ENCODE results near the gene ZNF862.

The ZNF862 gene

DNA sequence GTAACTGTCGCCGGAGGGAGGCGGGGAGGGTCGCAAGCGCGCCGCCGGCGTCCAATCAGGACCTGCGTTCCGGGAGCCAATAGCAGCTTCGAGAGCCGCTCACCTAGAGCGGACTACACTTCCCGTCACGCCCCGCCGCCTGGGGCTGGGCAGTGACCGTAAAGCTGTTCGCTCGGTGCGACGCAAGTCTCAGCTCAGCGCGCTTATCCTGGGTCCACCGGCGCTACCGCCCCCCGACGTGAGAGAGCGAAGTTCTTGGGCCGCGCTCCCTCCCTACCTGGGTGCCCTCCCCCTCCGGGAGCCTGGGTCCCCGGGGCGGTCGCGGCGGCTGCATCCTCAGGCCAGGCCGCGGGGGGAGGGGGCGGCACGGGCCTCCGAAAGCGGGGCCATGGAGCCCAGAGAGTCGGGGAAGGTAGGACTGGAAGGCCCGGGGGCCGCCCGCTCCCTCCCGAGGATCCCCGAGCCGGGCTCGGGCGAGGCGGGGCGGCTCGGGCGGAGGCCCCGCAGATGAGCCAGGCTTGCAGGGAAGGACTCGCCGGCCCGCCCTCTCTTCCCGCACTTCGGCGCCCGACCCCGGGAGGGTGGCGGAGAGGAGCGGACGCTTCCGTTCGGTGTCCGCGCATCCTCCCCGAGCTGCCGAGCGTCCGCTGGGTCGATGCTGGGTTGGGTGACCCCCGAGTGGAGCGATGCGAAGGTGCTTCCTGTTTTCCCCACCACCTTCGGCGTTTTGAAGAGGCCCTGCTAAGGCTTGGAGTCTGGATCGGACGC is at the start of gene ZNF862:
TSS of gene ZNF862 (plus strand) at position 152 of the 768 bp plus-strand sequence. CDS start at position 389, 237 bp downstream.
- DNase-seq (ENCODE audit: low spot score): peak; percentile 99

DNA sequence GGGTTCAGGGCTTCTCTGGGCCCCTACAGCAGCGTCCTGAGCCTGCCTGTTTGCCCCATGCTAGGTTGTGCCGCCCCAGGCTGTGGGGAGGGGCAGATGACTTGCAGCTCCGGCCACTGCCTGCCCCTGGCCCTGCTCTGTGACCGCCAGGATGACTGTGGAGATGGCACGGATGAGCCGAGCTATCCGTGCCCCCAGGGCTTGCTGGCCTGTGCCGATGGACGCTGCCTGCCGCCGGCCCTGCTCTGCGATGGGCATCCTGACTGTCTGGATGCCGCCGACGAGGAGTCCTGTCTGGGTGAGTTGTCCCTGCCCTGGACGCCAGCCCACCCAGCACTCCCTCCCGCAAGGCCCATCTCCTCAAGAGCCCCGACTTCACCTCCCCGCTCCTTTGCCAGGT is 49.1 kb upstream of the ZNF862 start:
- DNase-seq (ENCODE audit: low spot score): no peak

DNA sequence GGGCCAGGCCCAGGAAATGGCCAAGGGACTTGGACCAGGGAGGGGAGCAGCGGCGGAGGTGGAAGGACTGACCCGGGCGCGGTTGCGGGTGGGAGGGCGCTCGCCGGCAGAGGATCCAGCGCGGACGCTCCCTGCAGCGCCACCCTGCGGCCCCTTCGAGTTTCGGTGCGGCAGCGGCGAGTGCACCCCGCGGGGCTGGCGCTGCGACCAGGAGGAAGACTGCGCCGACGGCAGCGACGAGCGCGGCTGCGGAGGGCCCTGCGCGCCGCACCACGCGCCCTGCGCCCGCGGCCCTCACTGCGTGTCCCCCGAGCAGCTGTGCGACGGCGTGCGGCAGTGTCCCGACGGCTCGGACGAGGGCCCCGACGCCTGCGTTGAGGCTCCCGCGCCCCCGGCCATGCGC is 48.0 kb upstream of the ZNF862 start:
- no peak for DNase-seq (ENCODE audit: low spot score)

DNA sequence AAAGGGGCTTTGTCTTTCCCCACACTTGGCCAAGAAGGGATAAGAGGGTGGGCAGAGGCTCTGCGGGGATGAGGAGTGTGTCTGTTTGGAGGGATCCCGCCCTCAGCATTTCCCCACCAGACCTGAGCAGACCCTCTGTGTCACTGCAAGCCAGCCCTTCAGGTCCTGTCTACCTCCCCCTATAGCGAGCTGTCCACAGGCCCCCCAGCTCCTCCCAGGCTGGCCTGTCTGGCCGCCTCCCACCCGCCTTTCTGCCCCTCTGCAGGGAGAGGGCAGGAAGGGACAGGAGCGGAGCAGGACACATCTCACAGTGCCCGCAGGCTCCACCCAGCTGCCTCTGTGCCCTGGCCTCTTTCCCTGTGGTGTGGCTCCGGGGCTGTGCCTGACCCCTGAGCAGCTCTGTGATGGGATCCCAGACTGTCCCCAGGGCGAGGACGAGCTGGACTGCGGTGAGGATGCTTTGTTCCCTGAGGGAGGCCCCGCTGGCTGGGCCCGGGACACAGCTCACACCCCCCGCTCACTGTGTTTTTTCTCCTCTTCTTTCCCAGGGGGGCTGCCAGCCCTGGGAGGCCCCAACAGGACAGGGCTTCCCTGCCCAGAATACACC is 47.3 kb upstream of the ZNF862 start:
- DNase-seq (ENCODE audit: low spot score): no peak

DNA sequence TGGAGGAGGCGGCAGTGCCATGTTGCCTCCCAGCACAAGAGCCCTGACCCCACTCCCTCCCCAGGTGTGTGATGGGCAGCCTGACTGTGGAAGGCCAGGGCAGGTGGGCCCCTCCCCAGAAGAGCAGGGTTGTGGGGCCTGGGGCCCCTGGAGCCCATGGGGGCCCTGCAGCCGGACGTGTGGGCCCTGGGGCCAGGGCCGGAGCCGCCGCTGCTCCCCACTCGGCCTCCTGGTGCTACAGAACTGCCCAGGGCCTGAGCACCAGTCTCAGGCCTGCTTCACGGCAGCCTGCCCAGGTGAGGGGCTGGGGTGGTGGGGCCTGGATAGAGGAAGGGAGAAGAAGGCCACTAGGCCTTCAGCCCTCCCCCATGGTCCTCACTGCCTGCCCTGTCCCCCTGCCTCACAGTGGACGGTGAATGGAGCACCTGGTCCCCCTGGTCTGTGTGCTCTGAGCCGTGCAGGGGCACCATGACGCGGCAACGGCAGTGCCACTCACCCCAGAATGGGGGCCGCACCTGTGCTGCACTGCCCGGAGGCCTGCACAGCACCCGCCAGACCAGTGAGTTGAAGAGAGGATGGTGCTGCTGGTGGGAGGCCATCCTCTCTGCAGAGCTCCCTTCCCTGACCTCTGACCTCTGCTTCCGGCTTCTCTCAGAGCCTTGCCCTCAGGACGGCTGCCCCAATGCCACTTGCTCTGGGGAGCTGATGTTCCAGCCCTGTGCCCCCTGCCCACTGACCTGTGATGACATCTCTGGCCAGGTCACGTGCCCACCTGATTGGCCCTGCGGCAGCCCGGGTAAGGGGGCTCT is 46.6 kb upstream of the ZNF862 start:
- no peak for DNase-seq (ENCODE audit: low spot score)

DNA sequence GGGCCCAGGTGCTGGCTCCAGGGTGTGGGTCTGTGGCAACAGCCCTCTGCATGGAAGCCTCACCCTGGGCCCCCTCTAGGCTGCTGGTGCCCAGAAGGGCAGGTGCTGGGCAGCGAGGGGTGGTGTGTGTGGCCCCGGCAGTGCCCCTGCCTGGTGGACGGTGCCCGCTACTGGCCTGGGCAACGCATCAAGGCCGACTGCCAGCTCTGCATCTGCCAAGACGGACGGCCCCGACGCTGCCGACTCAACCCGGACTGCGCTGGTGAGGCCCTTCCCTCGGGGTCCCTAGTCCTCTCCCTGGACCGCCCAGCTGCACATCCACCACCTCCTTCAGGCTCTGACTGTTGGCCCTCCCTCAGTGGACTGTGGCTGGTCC is 46.0 kb upstream of the ZNF862 start:
- no peak for DNase-seq (ENCODE audit: low spot score)

DNA sequence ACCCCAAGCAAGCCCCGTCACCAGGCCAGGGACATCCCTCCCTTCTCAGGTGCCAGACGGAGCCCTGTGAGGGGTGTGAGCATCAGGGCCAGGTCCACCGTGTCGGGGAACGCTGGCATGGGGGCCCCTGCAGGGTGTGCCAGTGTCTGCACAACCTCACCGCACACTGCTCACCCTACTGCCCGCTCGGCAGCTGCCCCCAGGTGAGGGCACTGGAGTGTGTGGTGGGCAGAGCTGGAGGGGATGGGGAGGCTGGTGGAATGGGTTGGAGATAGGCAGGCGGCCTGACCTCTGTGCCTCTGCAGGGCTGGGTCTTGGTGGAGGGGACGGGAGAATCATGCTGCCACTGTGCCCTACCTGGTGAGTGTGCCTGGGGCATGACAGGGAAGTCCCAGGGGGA is 44.9 kb upstream of the ZNF862 start:
- no peak for DNase-seq (ENCODE audit: low spot score)

DNA sequence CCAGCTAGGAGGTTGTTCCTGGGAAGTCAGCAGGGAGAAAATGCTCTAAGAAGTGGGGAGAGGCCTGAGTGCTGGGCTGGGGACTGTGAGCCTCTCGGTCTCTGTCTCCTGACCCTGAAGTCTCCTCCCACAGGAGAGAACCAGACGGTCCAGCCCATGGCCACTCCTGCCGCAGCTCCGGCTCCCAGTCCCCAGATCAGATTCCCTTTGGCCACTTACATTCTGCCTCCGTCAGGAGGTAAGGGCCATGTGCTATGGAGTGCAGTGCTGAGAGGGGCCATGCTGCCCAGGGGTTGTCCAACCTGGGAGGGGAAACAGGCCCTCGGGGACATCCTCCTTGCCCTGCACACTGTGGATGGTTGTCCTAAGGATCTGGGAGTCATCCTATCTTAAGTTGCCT is 43.5 kb upstream of the ZNF862 start:
- DNase-seq (ENCODE audit: low spot score): no peak

DNA sequence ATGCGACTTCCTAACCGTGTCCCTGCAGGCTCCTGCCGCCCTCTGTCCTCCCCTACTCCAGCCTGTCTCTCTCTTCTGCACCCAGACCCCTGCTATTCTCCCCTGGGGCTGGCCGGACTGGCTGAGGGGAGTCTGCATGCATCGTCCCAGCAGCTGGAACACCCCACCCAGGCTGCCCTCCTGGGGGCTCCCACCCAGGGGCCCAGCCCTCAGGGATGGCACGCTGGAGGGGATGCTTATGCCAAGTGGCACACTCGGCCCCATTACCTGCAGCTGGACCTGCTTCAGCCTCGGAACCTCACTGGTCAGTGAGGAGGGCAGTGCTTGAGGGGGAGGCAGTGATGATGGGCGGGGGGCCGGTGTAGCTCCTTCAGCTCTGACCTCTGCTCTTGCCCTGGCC is 43.0 kb upstream of the ZNF862 start:
- no peak for DNase-seq (ENCODE audit: low spot score)

DNA sequence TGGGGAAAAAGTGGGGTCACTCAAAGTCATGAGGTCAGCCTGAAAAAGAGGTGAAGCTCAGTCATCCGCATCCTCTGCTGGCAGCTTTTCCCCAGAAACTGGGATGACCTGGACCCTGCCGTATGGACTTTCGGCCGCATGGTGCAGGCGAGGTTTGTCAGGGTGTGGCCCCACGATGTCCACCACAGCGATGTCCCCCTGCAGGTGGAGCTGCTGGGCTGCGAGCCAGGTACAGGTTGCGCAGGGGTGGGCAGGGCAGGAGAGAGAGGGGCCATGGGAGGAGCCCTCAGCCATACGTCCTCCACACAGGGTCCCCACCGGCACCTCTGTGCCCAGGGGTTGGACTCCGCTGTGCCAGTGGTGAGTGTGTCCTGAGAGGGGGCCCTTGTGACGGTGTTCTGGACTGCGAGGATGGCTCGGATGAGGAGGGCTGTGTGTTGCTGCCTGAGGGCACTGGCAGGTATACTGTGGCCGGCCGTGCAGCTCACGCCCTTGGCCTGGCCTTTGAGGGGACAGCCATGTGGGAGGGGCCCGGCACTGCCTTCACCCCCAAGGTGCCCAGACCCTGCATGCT is 41.8 kb upstream of the ZNF862 start:
- DNase-seq (ENCODE audit: low spot score): no peak

DNA sequence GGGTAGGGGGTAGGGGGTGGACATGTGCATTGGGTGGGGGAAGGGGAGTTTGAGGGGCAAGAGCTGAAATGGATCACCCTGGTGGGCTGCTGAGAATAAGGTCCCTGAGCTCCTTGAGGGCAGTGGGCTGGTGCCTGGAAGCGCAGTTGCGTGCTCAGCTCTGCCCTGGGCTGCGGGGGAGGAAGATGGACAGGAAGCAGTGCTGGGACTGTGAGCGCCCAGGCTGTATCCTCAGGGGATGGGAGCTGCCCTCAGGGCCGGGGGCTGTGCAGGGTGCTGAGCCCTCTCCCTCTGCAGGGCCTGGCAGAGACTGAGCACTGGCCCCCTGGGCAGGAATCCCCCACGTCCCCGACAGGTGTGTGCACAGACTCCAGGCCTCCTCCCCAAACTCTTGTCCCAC is 40.4 kb upstream of the ZNF862 start:
- no peak for DNase-seq (ENCODE audit: low spot score)

DNA sequence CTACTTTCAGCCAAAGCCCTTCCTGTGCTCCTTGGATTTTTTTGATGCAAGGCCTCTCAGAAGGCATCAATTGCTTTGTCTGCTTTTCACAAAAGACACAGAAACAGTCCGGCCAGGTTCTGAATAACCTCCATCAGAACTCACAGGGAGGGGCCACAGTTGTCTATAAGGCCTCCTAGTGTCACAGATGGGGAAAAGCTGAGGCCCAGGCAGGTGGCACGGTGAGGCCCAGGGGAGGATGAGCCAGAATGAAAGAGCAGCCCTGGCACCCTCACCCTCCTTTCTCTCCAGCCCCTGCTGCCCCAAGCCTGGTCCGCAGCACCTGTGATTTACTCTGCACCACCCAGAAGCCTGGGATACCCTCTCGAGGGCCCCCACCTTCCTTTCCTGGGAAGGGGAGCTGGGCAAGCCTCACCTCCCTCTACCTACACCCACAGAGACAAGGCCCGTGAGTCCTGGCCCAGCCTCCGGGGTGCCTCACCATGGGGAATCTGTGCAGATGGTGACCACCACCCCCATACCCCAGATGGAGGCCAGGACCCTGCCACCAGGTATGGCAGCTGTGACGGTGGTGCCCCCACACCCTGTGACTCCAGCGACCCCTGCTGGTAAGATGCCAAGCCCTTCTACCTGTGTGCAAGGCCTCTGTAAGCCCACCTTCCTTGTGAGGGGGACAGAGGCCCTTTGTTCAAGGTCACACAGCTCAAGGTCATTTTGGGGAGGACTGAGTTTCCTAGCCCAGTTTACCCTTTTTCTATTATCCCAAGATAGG is 38.6 kb upstream of the ZNF862 start:
- DNase-seq (ENCODE audit: low spot score): peak; percentile 4

DNA sequence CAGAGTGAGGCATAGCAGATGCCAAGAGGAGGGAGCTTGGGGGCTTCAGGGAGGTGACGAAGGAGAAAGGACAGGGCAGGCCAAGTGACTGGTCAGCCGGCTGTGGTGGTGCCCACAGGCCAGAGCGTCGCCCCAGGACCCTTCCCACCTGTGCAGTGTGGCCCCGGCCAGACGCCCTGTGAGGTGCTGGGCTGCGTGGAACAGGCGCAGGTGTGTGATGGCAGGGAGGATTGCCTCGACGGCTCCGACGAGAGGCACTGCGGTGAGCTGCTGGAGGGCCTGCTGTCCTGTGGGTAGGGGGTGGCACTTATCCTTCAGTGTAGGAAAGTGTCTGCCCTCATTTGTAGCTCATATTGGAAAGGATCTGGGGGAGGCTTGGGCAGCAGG is 38.0 kb upstream of the ZNF862 start:
- no peak for DNase-seq (ENCODE audit: low spot score)

DNA sequence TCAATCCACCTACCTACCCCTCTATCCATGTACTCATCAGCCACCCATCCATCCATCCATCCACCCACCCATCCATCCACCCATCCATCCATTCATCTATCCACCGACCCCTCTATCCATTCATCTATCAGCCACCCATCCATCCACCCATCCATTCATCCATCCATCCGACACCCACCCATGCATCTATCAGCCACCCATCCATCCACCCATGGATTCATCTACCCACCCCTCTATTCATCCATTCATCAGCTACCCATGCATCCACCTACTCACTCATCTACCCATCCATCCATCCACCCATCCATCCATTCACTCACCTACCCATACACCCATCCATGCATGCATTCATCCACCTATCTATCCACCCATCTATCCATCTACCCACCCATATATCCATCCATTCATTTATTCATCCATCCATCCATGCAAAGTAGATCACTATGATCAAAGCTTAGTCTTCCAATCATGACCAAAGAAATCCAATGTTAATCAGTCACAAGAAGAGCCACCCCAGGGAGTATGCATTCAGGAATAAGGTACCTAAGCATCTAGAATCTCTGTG is 37.1 kb upstream of the ZNF862 start:
- no peak for DNase-seq (ENCODE audit: low spot score)

DNA sequence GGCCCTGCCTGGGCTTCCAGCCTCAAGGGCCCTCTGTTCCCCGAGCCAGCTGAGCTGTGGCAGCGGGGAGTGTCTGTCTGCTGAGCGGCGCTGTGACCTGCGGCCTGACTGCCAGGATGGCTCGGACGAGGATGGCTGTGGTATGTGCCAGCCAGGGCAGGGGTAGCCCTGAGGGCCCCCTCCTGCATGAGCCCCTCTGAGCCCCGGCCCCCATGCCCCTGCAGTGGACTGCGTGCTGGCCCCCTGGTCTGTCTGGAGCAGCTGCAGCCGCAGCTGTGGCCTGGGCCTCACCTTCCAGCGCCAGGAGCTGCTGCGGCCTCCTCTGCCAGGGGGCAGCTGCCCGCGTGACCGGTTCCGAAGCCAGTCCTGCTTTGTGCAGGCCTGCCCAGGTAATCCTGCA is 36.4 kb upstream of the ZNF862 start:
- DNase-seq (ENCODE audit: low spot score): no peak

DNA sequence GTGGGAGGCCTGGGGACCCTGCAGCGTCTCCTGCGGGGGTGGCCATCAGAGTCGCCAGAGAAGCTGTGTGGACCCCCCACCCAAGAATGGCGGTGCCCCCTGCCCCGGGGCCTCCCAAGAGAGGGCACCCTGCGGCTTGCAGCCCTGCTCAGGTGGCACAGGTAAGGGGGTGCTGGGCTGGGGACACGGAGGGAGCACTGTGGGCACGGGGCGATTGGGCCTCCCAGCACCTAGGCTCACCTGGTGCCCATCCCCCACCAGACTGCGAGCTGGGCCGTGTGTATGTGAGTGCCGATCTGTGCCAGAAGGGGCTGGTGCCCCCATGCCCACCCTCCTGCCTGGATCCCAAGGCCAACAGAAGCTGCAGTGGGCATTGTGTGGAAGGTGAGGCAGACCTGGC is 35.2 kb upstream of the ZNF862 start:
- no peak for DNase-seq (ENCODE audit: low spot score)

DNA sequence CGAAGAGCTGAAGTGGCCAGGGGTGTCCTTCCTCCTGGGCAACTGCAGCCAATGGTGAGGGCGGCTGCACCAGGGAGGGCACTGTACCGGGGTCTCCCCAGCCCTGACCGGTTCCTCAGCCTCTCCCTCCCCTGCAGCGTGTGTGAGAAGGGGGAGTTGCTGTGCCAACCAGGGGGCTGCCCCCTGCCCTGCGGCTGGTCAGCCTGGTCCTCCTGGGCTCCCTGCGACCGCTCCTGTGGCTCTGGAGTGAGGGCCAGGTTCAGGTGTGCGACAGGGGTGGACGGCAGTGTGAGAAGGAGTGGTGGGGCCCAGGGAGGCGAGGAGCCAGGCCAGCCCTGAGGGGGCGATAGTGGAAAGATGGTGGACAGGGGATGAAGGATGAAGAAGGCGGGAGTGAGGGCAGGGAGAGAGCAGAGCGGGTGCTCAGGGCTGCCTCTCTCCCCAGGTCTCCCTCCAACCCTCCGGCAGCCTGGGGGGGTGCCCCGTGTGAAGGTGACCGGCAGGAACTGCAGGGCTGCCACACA is 34.6 kb upstream of the ZNF862 start:
- no peak for DNase-seq (ENCODE audit: low spot score)

DNA sequence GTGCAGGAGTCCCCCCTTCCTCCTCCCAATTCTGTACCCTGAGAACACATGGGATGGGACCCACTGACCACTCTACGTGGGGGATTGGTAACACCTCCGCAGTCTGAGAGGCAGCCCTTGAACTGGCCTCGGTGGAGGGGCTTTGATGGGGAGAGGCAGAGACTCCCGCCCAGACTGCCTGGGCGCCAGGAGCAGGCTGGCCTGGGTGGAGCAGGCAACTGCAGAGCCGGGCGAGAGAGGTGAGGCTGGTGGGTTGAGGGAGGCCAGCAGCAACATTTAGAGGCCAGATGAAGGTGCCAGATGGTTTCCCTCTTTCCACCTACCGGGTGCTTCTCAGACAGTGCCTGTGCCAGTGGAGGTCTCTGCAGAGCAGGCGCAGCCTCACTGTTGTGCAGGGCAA is 34.1 kb upstream of the ZNF862 start:
- DNase-seq (ENCODE audit: low spot score): no peak

DNA sequence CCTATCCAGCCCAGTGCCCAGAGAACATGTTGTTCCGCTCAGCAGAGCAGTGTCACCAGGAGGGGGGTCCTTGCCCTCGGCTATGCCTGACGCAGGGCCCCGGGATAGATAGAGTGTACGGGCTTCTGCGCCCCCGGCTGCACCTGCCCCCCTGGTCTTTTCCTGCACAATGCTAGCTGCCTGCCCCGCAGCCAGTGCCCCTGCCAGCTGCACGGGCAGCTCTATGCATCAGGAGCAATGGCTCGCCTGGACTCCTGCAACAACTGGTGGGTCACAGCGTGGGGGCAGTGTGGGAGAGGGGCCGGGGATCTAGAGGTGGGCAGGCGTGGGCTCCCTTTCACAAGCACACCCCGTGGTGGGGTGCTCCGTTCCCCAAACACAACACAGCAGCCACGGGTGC is 31.4 kb upstream of the ZNF862 start:
- DNase-seq (ENCODE audit: low spot score): no peak

DNA sequence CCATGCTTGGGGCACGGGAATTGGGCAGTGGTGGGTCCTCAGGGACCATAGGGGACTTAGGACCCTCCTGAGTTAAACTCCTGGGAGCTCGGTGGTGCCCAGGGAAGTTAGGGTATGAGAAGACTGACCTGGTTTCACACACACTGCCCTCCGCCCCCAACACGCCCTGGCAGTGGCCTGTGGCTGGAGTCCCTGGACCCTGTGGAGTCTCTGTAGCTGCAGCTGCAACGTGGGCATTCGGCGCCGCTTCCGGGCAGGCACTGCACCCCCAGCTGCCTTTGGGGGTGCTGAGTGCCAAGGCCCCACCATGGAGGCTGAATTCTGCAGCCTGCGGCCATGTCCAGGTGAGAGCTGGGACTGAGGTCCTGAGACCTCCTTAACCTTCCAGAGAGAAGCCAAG is 29.9 kb upstream of the ZNF862 start:
- no peak for DNase-seq (ENCODE audit: low spot score)

DNA sequence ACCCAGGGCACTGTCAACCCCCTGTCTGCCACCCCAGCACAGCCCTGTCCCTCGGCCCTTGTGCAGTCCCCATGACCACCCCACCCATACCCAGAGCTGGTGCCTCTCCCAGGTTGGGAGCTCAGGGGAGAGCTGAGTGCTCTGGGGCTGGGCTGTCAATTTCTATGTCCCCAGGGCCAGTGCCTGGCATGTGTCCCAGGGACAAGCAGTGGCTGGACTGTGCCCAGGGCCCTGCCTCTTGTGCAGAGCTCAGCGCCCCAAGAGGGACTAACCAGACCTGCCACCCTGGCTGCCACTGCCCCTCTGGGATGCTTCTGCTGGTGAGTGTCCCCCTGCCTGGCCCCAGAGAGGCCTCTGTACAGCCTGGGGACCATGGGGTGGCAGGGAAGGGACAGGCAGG is 29.0 kb upstream of the ZNF862 start:
- no peak for DNase-seq (ENCODE audit: low spot score)

DNA sequence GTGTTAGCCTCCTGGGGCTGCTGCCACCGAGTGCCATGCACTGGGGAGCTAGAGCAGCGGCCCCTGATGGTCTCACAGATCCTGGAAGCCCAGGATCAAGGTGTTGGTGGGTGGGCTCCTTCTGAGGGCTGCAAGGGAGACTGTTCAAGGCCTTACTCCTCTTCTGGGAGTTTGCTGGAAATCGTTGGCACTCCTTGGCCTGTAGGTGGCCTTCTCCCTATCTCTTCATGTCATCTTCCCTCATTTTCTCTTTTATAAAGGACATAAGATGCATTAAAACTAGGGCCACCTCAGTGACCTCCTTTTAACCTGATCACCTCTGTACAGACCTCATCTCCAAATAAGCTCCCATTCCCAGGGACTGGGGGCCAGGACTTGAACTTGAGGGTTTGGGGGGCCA is 27.0 kb upstream of the ZNF862 start:
- DNase-seq (ENCODE audit: low spot score): no peak
